Measurements from ENCODE around the gene USP43.

USP43 gene

DNA sequence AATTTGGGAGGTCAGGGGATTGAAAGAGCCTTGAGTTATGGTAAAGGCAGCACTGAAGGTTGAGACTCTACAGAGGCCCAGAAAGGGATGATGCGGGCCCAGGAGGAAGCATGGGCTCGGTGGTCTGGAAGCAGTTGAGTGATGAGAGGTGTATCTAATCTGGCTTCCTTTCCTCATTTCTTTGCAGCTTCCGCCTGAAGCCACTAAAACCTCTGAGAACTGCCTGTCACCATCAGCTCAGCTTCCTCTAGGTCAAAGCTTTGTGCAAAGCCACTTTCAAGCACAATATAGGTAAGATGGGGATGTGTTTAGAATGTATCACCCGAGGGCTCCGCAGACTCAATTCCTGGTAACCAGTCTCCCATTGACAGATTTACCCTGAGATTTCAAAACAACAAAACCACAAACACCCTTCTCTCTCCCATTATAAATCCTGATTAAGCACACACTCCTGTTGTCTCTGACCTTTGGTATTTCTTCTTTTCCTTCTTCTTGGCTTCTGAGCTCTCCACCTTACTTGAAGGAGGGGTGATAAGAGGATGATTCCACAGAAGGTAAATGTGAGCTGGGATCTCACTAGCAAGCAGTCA lies 21.2 kb downstream of the USP43 start:
- DNase-seq (ENCODE audit: low read depth in 2 of 2): no peak

GRCh38 chr17:9668517-9668916 lies 23.2 kb downstream of the USP43 start:
- no peak for DNase-seq (ENCODE audit: low read depth in 2 of 2)

GRCh38 chr17:9669551-9670008 lies 24.3 kb downstream of the USP43 start:
- DNase-seq (ENCODE audit: low read depth in 2 of 2): no peak

- DNase-seq (ENCODE audit: low read depth in 2 of 2): no peak
Observed at GRCh38 chr17:9670596-9670995, 25.3 kb downstream of the USP43 start.

DNA sequence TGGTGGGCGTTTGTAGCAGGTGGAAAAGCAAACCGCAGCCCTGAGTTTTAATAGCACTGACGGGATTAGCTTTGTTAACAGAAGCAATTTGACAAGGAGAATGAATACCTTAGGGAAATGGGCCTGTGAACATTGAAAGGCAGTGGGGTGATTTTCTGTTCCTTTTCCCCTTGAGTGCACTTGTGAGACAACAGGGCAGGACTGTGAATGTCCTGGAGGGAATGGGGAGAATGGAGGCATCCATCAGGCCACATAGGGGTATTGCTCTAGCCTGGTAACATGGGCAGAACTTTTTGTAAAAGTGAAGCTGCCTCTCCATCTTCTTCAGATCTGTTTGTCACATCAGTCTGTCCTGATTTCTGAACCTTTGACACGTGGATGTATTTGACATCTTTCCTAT lies 26.2 kb downstream of the USP43 start:
- no peak for DNase-seq (ENCODE audit: low read depth in 2 of 2)

DNA sequence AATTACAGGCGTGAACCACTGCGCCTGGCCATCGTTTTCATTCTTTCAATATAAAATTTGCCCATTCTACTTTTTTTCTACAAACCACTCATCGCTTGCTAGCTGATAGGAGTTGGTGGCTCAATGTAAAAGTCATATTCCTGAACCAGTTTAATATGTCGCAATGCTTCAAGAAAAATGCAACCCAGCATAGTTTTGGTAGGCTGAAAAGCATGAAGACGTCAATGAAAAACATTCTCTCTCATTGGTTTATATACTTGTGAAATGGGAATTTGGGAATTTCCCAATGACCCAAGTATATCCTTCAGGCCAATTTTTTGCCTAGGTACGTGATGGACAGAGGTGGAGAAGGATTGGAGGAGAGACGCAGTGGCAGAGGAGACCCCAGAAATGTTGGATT lies 26.9 kb downstream of the USP43 start:
- DNase-seq (ENCODE audit: low read depth in 2 of 2): no peak

- no peak for DNase-seq (ENCODE audit: low read depth in 2 of 2)
Observed at GRCh38 chr17:9672691-9673090, 27.4 kb downstream of the USP43 start.

- DNase-seq (ENCODE audit: low read depth in 2 of 2): no peak
Observed at GRCh38 chr17:9676084-9676483, 30.8 kb downstream of the USP43 start.

GRCh38 chr17:9676820-9677310 lies 31.5 kb downstream of the USP43 start:
- DNase-seq (ENCODE audit: low read depth in 2 of 2): no peak

DNA sequence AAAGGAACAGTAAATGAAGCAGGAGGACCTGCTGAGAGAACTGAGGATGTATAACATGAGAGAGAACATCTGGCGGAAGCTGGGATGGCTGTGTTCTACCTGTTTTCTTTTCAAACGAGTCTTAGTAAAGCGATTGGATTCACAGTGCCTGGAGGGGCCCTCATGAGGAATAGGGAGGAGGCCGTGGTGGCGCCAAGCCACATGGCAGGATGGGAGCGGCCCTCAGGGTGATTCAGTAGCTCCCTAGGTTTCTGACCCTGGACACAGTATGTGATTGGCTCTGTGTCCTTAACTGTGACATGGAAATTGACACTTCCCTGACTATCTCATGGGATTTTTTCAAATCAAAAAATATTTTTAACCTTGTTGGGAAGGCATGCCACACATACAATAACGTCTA lies 32.1 kb downstream of the USP43 start:
- no peak for DNase-seq (ENCODE audit: low read depth in 2 of 2)

DNA sequence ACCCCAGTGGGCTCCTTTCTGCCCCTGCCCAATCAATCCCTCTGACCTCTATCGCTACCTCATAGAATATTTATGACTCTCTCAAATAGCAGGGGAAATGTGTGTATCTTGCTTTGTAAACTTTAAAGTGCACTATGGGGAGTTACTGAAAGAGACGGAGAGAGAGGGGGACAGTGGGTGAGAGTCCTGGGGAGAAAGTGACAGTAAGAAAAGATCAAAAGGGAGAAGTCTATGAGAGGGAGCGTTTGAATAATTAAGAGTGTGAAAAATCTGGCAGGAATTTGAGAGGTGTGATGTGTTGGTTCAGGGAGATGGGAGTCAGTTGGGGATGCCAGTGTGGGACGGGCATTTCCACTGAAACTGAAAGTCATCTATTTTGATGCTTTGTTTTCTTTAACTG lies 32.6 kb downstream of the USP43 start:
- no peak for DNase-seq (ENCODE audit: low read depth in 2 of 2)

DNA sequence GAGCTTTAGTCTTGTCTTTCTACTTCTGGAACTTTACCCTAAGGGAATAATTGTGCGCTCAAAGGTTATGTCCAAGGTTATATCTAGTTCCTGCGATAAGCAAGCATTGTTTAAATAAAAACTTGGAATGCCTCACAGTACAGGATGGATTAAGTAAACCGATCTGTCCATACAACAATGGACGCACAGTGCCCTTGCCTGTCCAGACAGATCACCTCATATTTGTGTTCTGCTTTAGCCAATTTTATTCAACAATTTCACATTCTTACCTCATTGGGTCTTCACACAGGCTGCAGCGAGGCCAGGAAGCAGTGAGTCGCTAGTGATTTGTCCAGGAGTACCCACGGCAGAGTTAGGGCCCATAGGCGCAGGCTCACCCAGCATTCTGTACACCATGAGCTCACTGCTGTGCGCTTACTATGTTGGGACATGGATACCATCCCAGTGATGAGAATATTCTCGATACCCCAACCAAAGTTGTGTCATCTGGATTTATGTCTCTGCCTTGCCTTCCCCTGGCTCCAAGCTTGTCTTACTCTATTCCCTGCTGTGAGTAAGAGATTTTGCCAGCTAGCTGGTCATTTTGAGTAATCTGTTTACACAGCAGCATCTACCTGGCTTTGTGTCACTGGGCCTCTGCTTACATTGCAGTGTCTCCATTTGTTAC lies 39.8 kb downstream of the USP43 start:
- DNase-seq (ENCODE audit: low read depth in 2 of 2): no peak

- no peak for DNase-seq (ENCODE audit: low read depth in 2 of 2)
Observed at GRCh38 chr17:9693755-9694154, 48.4 kb downstream of the USP43 start.

DNA sequence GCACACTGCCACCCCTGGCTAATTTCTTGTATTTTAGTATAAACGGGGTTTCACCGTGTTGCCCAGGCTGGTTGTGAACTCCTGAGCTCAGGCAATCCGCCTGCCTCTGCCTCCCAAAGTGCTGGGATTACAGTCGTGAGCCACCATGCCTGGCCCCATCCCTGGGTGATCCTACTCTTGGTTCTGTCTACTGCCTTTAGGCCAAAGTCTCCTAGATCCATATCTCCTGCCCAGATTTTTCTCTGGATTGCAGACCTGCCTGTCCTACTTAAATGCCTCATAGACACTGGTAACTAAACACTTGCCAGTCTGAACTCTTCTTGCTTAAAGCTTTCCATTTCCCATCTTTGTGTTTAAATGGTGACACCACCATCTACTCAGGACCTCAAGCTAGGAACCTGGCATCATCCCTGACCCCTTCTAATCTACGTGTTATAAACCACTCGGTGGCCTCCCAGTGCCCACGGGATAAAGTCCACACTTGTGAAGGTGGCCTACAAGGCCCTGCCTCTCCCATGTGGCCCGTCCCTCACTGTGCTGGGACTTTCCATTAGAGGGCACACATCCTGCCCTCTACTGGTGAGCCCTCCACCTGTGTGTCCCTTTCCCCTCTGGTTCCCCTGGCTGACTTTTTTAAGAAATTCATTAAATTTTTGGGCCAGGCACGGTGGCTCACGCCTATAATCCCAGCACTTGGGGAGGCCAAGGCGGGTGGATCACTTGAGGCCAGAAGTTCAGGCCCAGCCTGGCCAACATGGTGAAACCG lies 51.1 kb downstream of the USP43 start:
- no peak for DNase-seq (ENCODE audit: low read depth in 2 of 2)

DNA sequence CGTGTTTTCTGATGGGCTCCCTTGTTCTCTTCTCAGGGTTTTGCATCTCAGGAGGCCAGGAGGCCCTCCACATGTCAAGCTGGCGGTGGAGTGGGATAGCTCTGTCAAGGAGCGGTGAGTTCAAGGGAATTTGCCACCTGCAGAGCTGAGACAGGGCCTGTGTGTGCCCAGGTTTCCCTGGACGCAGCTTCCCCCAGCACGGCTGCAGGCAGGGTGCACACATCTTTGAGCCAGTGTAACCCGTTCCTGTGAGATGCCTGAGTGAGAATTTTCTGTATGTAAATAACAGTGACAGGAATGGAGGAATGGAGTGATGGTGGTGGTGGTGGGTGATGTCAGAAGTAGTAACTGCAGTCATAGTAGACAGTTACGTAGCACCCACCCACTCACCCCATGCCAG lies 54.8 kb downstream of the USP43 start:
- DNase-seq (ENCODE audit: low read depth in 2 of 2): no peak

GRCh38 chr17:9700754-9701476 lies 55.6 kb downstream of the USP43 start:
- DNase-seq (ENCODE audit: low read depth in 2 of 2): no peak

- no peak for DNase-seq (ENCODE audit: low read depth in 2 of 2)
Observed at GRCh38 chr17:9702482-9702881, 57.2 kb downstream of the USP43 start.

GRCh38 chr17:9702914-9703780 lies 57.8 kb downstream of the USP43 start:
- DNase-seq (ENCODE audit: low read depth in 2 of 2): no peak

GRCh38 chr17:9703781-9704082 lies 58.4 kb downstream of the USP43 start:
- DNase-seq (ENCODE audit: low read depth in 2 of 2): no peak

GRCh38 chr17:9705745-9706144 lies 60.4 kb downstream of the USP43 start:
- DNase-seq (ENCODE audit: low read depth in 2 of 2): no peak

- DNase-seq (ENCODE audit: low read depth in 2 of 2): no peak
Observed at GRCh38 chr17:9707948-9708347, 62.6 kb downstream of the USP43 start.

All from stimulated activated CD8-positive, alpha-beta memory T cell treated with anti-CD3 and anti-CD28 coated beads, Interleukin-7, amount 100 ng/mL, for 1 hour (primary cell).